ENCODE measurements around the gene CEP41.

GRCh38 chr7:130395421-130395820 is 45.4 kb downstream of the CEP41 start:
- TF ChIP-seq CTCF (IDR thresholded peaks at IDR 0.05; ENCODE audit: low read depth, low read length, missing input control): no peak
- TF ChIP-seq, protein P1, sequence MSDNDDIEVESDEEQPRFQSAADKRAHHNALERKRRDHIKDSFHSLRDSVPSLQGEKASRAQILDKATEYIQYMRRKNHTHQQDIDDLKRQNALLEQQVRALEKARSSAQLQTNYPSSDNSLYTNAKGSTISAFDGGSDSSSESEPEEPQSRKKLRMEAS (IDR thresholded peaks at IDR 0.05): no peak
- TF ChIP-seq, protein P2, sequence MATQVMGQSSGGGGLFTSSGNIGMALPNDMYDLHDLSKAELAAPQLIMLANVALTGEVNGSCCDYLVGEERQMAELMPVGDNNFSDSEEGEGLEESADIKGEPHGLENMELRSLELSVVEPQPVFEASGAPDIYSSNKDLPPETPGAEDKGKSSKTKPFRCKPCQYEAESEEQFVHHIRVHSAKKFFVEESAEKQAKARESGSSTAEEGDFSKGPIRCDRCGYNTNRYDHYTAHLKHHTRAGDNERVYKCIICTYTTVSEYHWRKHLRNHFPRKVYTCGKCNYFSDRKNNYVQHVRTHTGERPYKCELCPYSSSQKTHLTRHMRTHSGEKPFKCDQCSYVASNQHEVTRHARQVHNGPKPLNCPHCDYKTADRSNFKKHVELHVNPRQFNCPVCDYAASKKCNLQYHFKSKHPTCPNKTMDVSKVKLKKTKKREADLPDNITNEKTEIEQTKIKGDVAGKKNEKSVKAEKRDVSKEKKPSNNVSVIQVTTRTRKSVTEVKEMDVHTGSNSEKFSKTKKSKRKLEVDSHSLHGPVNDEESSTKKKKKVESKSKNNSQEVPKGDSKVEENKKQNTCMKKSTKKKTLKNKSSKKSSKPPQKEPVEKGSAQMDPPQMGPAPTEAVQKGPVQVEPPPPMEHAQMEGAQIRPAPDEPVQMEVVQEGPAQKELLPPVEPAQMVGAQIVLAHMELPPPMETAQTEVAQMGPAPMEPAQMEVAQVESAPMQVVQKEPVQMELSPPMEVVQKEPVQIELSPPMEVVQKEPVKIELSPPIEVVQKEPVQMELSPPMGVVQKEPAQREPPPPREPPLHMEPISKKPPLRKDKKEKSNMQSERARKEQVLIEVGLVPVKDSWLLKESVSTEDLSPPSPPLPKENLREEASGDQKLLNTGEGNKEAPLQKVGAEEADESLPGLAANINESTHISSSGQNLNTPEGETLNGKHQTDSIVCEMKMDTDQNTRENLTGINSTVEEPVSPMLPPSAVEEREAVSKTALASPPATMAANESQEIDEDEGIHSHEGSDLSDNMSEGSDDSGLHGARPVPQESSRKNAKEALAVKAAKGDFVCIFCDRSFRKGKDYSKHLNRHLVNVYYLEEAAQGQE (IDR thresholded peaks at IDR 0.05): no peak
- no peak for TF ChIP-seq SP1 (IDR thresholded peaks at IDR 0.05)
- TF ChIP-seq JUND (IDR thresholded peaks at IDR 0.05): no peak
- no peak for TF ChIP-seq EGR1 (IDR thresholded peaks at IDR 0.05; ENCODE audit: low read depth in 2 of 2)
- TF ChIP-seq YY1 (IDR thresholded peaks at IDR 0.05): no peak
- no peak for TF ChIP-seq GABPA (IDR thresholded peaks at IDR 0.05 in 1 of 2, conservative IDR thresholded peaks at IDR 0.05 in 1 of 2)
- no peak for TF ChIP-seq RAD21 (IDR thresholded peaks at IDR 0.05)
